Mesenteric fat pad (tissue), 1 donor: ENCODE measurements around the gene ECE1. TPM values are rescaled to one million over a fixed set of nuclear protein-coding genes. Genes with fewer than 3 reads are reported as not detected.

Experiments used
- DNase-seq: peaks from one replicate; pipeline ENCODE4 v3.0.0-alpha.2; 2020; ENCODE audit warnings: low spot score
- total RNA-seq: library from RNA; stranded (reverse); fragmentation: NEBNext Ultra II Directional; extraction: Animal tissue kit (Norgen Biotek cat#: 25700); gene quantifications from one replicate; pipeline ENCODE4 v1.2.1, GENCODE V29; 2021
- donor health status: DM: yes; HTN: yes; CAD: no.

Gene ECE1
- total RNA-seq, 1 donor from 2014 or later = 156 TPM

DNA sequence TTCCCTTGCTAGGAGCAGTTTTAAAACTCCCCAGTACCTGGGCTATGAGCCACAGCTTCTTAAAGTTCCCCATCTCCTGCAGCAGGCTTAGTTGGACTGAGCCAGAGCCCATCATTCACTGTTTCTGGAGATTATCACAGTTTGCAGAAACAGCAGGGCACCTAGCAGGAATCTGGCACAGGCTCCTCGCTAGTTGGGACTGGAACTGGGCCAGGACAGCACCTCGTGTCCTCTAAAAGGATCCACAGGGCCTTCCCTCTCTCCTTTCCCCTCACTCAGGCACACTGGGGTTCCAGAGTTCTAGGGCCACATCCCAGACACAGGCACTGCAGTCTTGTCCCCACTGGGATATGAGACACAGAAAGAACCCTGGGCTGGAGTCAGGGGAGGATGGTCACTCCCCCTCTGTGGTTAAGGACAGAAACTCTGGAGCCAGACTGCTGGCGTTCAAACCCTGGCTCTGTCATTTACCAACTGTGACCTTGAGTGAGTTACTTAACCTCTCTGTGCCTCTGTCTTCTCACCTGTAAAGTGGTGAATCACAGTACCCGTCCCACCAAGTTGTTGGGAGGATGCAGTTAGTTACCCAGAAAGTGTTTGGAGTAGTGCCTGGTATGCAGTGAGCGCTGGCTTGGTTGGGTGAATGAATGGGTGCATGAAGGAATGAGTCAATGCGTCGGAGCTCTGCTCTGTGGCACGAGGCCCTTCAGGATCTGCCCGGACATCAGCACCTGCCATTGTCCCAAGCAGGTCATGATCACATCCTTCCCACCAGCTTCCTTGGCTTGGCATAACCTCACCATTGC is 18.8 kb upstream of the ECE1 start:
- no peak for DNase-seq

DNA sequence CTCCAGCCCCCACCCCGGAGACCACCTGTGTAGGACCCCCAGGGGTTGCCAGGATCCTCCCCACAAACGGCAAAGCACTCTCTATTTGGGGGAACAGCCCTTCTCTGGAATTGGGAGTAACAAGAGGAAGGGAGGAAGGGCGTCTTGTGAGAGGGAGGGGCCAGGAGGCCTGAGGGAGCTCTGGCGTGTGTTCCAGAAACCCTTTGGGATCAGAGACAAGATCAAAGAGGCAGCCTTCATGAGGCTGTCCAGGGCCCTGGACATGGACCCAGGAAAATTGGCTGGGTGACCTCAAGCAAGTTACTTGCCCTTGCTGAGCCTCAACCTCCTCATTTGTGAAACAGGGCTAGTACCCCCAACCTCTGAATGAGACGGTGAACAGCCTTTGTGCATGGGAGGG is 18.1 kb upstream of the ECE1 start:
- DNase-seq = no peak

DNA sequence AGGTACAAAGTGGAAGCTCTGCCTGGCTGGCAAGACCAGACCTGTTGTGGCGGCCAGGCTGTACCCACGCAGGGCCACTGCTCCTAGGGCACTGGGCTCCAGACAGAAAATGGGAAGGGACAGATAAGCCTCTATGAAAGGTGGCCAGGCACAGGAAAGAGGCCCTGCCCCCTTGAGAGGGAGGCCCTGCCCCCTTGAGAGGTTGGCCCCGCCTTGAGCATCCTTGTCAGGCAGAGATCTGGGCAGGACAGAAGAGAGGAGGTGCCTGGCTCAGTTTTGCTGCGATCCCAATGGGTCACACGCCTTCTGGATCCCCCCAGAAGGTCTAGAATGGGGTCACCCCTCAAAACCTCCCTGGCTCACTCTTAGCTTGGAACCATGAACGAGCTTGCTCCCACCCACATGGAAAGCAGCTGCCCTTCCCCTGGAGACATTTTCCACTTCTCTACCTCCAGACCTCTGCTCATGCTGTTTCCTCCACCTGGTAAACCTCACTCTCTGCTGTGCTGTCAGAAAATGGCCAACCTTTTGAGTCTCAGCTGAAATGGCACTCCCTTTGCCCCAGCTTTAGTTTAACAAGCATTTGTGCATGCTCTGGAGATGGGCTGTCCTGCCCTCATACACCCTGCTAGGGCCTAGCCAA is 17.5 kb upstream of the ECE1 start:
- no peak for DNase-seq

DNA sequence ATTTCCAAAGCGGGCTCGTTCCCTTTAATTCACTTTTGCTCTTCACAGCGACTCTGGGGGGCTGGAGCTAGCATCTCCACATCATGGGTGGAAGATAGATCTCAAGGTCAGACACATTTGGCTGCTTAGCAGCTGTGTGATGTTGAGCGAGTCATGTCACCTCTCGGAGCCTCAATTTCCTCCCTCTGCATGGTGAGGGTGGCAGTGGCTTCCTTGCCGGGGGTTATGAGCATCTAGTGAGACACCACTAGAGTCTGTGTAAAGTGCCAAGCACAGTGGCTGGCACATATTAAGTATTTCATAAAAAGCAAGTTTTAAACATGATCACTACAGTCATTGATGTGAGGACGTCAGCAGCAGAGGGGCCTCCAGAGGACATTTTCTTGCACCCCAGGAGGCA is 16.9 kb upstream of the ECE1 start:
- DNase-seq = no peak

DNA sequence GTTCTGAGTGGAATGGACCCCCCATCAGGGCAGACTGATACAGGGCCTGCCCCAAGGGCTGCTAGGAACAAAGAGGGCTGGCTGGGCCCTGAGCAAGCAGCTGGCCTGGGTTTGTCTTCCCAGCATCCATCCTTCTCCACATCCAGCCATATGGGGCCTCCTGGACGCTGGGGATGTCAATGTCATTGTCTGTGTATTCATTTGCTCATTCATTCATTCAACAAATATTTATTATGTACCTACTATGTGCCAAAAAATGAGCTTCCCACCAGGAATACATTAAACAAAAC is 15.6 kb upstream of the ECE1 start:
- no peak for DNase-seq

DNA sequence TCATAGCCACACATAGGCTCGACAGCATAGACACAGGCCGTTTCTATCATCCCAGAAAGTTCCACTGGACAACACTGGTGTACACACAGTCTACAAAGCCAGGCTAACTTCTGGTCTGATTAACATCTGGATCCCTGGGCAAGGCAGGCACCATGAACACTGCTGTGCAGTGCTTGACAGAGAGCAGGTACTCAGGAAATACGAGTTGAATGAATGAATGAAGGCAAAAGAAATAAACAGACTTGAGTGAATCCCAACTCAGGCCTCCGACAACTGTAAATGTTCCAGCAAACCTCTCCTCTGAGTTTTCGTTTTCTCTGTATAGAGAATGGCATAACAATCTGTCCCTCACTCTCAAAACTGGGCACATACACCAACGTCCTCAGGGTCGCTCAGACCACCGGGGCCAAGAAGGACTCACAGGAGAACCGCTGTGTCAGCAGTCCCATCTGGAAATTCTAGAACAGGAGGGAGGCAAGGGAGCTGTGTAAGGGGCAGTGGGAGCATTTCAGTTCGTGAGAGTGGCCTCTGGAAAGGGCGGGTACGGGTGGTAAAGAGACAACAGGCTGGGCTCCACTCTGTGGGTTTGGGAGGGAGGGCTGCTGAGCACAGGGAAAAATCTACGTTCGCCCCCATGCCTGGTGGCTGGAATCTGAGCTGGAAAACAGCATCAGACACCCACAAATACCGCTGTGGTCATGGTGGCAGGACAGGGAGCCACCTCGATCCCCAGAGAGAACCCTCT is 15.1 kb upstream of the ECE1 start:
- DNase-seq = no peak

DNA sequence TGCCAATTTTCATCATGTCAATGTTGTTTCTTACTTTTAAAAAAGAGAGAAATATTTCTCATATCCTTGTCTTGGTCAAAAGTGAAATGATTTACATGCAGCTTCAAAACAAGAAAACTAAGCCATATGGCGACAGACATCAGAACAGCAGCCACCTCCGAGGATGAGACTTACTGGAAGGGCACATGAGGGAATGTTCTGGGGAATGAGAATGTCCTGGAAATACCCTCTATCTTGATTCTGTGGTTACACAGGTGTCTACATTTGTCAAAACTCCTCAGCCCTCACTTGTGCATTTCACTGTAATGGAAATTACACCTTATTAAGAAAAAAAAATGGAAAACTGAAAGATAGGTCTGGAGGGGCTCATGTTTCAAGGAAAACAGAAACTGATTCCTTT is 14.2 kb upstream of the ECE1 start:
- DNase-seq = no peak

DNA sequence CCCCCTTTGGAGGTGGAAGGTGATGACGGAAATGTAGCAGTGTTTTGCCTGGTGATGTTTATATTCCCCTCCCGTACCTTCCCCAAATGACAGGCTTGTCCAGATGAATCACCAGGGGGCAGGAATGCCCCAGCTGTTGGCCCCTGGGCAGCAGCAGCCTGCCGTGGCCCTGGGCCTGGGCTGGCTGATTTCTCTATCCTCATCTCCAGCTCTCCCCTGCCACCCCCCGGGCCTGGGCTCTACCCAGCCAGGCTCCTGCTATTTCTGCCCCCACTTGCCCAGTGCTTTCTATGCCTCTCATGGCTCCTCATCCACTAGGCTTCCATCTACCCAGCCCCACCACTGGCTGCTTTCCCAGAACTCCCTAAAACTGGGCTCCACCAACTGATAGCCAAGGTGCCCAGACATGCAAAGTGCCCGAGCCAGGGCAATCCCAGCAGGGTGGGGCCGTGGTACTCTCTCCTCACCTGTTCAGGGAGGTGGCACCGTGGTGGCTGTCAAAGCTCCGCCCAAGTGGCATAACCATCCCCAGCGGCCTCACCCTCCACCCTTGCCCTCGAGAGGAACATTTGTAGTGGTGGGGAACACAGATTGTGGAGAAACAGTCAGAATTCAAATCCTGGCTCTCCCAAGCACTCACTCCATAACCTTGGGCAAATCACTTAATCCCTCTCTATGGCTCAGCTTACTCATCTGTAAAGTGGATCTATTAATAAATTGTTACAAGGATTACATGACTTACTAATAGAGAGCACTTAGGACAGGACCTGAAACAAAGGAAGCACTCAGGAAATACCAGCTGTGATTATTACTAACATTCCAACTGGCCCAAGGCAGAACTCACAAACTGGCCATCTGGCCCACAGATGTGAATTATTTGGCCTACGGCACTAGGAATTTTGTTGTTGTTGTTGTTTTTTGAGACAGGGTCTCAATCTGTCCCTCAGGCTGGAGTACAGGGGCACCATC is 12.8 kb upstream of the ECE1 start:
- DNase-seq = no peak

DNA sequence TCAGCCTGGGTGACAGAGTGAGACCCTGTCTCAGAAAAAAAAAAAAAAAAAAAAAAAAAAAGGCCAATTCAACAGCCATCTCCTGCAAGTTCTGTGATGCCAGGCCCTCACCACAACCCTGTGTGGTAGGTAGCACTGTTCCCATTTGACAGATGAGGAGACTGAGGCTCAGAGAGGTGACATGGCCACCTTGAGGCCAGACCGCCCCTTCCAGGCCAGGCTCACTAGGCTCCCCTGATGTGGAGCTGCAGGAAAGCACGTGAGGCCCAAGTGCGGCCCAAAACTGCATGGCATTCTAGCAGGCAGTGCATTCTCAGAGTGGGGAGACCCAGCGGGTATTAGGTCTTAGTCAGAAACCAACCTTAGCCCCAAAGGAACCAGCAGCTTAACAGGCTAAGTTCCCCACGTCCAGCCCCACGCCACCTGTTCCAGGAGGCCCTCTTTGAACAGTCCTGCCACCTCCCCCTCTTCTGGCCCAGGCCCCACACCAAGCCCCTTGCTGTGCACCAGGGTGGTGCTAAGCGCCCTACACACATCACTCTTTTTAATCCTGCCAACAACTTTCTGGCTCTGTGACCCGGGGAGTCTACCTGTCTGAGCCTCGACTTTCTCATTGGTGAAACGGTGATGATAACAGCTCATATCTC is 11.7 kb upstream of the ECE1 start:
- no peak for DNase-seq

DNA sequence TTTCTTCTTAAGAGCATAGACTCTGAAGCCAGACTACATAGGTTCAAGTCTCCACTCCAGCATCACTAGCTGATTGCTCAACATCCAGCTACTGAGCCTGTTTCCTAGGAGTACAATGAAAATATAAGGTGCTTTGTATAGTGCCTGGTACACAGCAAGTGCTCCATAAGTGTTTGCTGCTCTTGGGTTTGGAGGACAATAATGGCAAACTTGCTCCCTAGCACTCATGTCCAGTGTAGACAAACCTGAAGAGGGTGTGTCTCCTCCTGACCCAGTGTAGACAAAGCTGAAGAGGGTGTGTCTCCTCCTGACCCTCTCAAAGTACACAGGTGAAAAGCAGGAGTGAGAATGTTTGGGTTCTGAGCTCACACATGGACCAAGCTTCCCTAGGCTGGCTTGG is 10.5 kb upstream of the ECE1 start:
- no peak for DNase-seq

DNA sequence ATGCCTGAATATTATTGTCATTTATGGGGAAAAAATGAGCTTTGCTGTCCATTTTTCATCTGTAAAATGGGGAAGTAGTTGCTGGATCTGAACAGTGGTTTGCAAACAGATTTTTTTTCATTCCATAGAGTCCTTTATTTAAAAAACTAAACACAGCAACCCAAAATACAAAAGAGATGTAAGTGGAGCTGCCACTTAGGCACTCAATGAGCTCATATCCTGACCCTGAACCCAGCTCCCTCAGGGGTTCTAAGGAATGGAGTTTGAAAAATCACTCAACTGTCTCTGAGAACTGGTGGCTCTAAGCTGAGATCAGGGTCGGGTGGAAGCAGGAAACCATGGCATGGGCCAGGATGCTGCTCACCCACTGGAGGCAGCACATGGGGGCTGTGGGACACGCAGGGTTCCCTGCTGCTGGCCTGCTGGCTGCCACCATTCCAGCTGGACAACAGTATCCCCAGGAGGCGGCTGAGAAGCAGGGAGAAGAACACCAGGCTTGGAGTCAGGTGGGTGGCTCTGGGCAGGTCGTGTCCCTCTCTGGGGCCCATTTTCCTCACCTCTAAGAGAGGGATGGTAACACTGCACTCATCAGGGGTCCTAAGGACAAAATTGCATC is 9.6 kb upstream of the ECE1 start:
- DNase-seq = no peak

DNA sequence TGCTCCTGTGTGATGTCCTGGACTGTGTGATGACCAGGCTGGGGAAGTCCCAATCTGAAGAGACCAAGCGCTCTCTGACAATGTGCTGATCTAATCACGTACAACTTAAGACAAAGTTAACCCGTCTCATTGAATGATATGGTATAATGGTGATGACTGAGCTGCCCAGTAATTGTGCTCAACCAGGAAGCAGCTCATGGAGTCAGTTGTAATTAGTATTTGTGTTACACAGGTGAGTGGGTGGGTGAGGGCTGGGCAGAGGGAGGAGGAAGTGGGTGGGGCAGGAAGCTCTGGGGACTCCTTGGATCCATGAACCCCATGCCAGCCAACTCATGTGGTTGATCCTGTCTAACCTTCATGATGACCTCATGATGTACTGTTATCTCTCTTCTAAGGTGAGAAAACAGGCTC is 8.7 kb upstream of the ECE1 start:
- no peak for DNase-seq

DNA sequence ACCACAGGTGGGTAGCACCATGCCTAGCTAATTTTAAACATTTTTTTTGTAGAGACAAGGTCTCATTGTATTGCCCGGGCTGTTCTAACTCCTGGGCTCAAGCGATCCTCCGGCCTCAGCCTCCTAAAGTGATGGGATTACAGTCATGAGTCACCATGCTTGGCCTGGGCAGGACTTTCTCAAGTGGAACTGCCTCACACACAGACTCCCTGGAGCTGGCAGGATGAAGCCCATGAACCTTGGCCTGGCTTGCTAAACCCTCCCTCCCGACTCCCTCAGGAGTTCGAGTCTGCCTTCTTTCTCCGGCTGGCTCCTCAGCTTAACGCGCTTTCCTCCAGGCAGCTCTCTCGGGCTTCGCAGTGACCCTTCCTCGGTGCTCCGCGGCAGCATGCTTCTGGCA is 7.7 kb upstream of the ECE1 start:
- DNase-seq = no peak

DNA sequence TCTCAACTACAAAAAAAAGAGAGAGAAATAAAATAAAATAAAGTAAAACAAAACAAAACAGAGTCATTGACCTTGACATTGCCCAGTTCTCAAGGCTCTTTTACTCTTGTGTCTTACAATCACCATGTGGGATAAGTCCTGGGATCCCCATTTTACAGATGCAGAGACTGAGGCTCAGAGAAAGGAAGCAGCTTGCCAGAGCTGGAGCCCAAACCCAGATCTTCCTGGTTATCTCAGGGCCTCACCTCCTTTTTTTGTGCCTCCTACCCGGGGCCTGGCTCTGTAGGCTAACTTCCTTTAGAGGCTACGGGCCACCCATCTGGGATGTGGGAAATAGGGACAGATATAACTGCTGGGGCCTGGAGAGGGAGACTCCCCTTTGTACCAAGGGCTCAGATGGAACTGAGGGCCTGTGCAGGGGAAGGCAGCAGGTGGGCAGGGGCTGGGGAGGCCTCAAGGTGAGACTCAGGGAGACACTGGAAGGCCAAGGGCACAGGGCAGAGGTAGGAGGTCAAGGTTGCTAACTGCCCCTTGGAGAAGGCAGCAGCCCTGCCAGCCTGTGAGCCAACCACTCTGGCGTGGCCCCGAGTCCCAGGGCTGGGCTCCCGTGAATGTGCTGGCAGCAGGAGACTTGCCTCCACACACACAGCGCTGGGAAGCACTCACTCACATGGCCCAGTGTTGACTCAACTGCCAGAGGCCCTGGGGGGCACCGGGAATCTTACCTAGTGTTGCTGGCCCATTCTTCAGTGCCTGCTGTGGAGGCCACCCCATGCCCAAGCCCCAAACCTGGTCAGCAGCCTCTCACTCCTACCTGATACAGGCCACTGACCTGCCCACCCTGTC is 6.5 kb upstream of the ECE1 start:
- DNase-seq = no peak

DNA sequence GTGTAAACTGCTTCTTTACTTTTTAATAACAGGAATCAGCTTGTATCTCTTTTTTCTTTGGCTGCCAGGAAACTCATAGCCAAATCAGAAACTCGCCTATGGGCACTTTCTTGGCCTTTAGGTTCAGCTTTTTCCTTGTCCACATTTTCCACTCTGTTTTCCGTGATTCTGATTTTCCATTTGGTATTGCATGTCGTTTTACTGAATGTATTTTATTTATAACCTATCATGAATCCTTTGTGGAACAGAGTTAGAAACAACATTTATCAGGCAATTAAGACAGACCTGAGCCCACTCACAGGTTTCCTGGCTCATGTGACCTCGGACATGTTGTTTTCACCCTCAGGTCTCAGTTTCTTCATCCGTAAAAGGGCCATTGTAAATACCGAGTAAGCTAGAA is 5.3 kb upstream of the ECE1 start:
- DNase-seq = no peak

DNA sequence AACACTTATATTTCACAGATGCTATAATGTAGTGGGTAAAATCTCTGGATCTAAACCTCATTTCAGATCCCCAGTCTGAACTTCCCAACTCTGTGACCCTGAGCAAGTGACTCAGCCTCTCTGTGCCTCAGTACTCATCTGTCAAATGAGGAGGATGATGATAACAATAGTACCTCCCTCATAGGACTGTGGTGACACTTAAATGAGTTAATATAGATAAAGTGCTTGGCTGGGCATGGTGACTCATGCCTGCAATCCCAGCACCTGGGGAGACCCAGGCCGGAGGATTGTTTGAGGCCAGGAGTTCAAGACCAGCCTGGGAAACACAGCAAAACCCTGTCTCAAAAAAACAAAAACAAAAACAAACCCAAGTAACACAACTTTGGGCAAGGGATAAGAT is 4.7 kb upstream of the ECE1 start:
- DNase-seq = no peak

DNA sequence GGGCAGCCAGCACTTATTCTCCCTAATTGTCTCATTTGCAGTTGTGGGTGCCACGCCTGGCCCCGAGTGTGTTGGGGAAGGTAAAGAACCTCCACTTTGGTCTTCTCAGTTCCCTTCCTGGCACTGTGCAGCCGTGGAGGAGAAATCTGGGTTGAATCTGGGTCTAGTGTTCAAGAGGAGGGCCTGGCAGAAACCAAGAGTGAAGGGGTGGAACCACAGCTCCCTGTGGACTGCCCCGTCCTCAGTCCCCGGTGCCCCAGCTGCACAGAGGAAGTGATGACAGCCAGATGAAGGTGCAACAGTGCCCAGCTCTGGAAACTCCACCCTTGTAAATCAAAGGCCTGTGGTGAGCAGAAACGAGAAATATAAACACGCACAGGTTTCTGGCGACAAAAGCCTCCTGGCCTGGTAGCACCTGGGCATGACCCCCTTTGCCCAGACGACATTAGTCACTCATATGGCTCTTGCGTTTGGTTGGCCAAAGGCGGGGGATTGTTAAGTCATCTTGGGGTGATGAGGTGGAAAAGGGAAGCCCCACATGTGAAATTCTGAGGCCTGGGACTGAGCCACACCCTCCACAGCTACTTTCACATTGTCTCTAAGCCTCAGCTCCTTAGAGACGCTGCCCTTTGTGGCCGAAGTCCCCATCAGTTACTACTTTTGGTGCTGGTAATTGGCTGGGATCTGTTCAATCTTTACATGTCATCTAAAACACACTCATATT is 4.2 kb upstream of the ECE1 start:
- no peak for DNase-seq

DNA sequence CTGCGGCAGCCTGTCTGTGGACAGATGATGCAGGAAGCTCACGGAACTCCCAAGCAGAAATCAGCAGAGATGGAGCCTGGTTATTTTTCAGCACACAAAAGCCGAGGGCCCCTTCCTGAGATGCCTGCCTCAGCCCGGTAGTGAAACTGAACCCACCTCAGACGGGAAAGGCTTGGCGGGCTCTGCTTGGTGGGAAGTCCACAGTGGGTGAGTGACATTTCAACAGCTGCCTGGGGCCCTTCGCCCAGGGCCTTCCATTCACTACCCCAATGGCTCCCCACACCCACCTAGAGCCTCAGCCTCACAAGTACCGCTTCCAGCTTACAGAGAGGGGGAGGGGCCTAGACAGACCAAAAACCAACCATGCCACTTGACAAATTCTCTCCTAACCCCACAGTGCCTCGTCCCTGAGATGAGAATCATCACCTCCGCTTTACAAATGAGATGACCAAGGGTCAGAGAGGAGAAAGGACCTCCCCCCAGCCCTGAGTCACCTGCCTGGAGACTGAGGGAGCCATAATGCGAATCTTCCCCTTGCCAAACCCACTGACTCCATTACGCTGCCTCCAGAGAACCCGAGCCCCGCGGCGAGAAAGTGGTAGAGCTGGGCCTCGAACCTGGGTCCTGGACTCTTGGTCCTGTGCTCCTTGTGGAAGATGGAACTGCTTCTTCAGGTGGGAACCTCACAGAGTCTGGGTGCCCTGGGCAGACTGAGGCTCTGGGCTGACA is 3.4 kb upstream of the ECE1 start:
- no peak for DNase-seq
